H1 (cell line): Measurements from ENCODE around the gene ANKRD17. TPM values are rescaled to one million over a fixed set of nuclear protein-coding genes. Genes with fewer than 3 reads are reported as not detected.

ENCODE experiments used
- ZNF274 ChIP-seq: IDR thresholded peaks from 2 replicates; pipeline ENCODE4 v1.7.0; 2012; ENCODE audit warnings: low read length, borderline replicate concordance; ENCODE audit errors: extremely low read depth
- polyA plus RNA-seq, 7 experiments: library from polyadenylated mRNA; depleted of rRNA in 3 of 7; stranded (reverse) in 5 of 7; unstranded in 2 of 7; fragments of >200 nt in 5 of 7; fragments of 200-250 nt in 2 of 7; gene quantifications; 1 replicate in 5 of 7; 2 replicates in 1 of 7; 4 replicates in 1 of 7; pipeline versions ENCODE4 v1.2.1 to v1.2.3, GENCODE V29; 2011 to 2013; ENCODE audit warnings: missing spikeins in 2 of 7, mixed read lengths in 2 of 7
- total RNA-seq: library from RNA; stranded (reverse); fragmentation: NEBNext Ultra II Directional; extraction: Animal tissue kit (Norgen Biotek cat#: 25700); gene quantifications from 2 replicates; pipeline ENCODE4 v1.2.1, GENCODE V29; 2021

ANKRD17 gene
- total and polyA plus RNA-seq, 2 of the 8 experiments (the other 6 are each of a cell fraction or from before 2014, with no cell fraction given), result 42.4 to 93.7 TPM

DNA sequence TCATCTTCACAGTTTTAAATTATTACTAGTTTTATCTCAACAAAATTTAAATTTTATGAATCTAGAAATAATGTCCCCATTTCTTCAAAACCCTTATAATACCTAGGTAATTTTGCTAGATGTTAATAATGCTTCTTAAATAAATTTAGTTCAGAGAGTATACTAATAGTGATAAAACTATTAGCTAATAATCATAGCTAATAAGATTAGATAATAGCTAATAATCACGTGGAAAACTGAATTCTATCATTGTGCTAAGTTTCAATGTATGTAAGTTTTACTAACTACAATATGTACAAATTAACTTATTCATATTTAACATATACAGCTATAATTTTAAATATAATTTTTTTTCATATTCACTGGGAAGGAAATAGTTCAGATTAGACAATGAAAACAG lies 10.2 kb downstream of the ANKRD17 start (continued):
- no peak for TF ChIP-seq ZNF274
